GM19023 (cell line): ENCODE results near the gene FLT1.

ENCODE experiments used
- ATAC-seq: cut with Tn5 transposase; IDR thresholded peaks from one replicate; pipeline ENCODE4 v1.9.1; 2021; ENCODE audit warnings: mild to moderate bottlenecking, moderate library complexity; ENCODE audit not compliant: unreplicated experiment

FLT1 gene

GRCh38 chr13:28527629-28528028 is 32.7 kb upstream of the FLT1 start:
- ATAC-seq, result no peak

GRCh38 chr13:28526876-28527275 is 31.9 kb upstream of the FLT1 start:
- no peak for ATAC-seq

GRCh38 chr13:28522871-28523270 is 27.9 kb upstream of the FLT1 start:
- no peak for ATAC-seq

GRCh38 chr13:28513745-28514144 is 18.8 kb upstream of the FLT1 start:
- no peak for ATAC-seq

- ATAC-seq, result no peak
Measured at GRCh38 chr13:28510542-28510941, 15.6 kb upstream of the FLT1 start.

GRCh38 chr13:28510066-28510465 is 15.1 kb upstream of the FLT1 start:
- no peak for ATAC-seq

- no peak for ATAC-seq
Measured at GRCh38 chr13:28505543-28506135, 10.7 kb upstream of the FLT1 start.

- ATAC-seq, result no peak
Measured at GRCh38 chr13:28503182-28503967, 8.4 kb upstream of the FLT1 start.

- no peak for ATAC-seq
Measured at GRCh38 chr13:28501547-28501946, 6.6 kb upstream of the FLT1 start.

GRCh38 chr13:28499609-28500008 is 4.7 kb upstream of the FLT1 start:
- ATAC-seq, result no peak

GRCh38 chr13:28498481-28499115 is 3.7 kb upstream of the FLT1 start:
- ATAC-seq, result no peak

GRCh38 chr13:28497143-28497876 is 2.4 kb upstream of the FLT1 start:
- no peak for ATAC-seq

GRCh38 chr13:28496188-28496564 is 1.2 kb upstream of the FLT1 start:
- ATAC-seq, result no peak

GRCh38 chr13:28495538-28496187 is 735 bp upstream of the FLT1 start:
- no peak for ATAC-seq

- no peak for ATAC-seq
Measured at GRCh38 chr13:28494504-28494777, 487 bp downstream of the FLT1 start.

- ATAC-seq, result no peak
Measured at GRCh38 chr13:28493740-28494503, 1.0 kb downstream of the FLT1 start.

- no peak for ATAC-seq
Measured at GRCh38 chr13:28492569-28493367, 2.2 kb downstream of the FLT1 start.

- ATAC-seq, result no peak
Measured at GRCh38 chr13:28490061-28490460, 4.9 kb downstream of the FLT1 start.

- no peak for ATAC-seq
Measured at GRCh38 chr13:28489524-28489931, 5.4 kb downstream of the FLT1 start.
